HL-60/S4 (cell line): ENCODE results near the gene ERV3-1.
"Not testable (repeated sequence)": the region's sequence is repeated elsewhere in the genome, so short reads cannot be mapped to it uniquely, and the experiment has no call there.

Source experiments
- in situ Hi-C: fragments of 300-500 bp; cut with MboI; formaldehyde crosslinking; loops from 2 replicates; pipeline ENCODE4 v1.14.3; 2022; ENCODE audit warnings: low sequenced_read_pairs

Gene ERV3-1

DNA sequence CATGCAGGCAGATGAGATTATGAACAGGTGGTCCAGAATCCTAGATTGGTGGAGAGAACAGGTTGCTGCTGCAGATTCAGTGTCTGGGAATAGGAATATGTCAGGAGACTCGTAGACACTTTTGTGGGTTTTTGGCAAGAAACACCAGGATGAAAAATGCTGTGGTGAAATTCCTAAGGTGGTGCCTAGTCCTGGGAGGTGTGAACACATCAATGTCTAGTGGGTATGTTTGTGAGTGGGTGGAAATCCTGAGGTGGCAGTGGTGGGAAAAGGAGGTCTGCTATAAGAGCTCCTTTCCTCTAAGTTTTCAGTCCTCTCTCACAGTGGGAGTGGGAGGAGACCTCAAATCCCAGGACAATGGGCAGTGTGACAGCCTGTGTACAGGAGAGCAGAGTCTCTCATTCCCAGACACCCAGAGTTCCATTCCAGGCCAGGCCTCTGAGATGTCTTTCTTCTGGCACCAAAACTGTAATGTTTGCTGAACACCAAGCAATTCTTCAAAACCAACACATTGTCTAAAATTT, 5.1 kb downstream of the ERV3-1 start:
- in situ Hi-C loops = no loop called here

GRCh38 chr7:64999165-65000004, 7.1 kb downstream of the ERV3-1 start:
- in situ Hi-C loops = no loop called here

DNA sequence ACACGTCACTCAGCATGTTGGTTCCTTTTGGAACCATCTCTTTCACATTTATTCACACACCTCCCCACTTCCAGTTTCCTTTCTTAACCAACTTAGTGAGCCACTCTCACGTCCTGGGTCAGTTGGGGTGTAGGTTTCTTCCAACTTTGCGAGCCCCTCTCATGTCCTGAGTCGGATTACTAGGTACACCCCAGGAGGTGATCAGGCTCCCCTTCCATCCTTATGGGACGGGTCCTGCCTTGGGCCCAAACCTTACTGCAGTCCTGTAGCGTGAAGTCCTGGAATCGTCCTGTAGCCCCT, 7.7 kb downstream of the ERV3-1 start:
- in situ Hi-C loops = no loop called here

GRCh38 chr7:64997927-64998391, 8.5 kb downstream of the ERV3-1 start:
- in situ Hi-C loops = no loop called here

GRCh38 chr7:64997164-64997908, 9.2 kb downstream of the ERV3-1 start:
- in situ Hi-C loops = no loop called here

GRCh38 chr7:64996305-64996704, 10.2 kb downstream of the ERV3-1 start:
- in situ Hi-C loops = no loop called here

DNA sequence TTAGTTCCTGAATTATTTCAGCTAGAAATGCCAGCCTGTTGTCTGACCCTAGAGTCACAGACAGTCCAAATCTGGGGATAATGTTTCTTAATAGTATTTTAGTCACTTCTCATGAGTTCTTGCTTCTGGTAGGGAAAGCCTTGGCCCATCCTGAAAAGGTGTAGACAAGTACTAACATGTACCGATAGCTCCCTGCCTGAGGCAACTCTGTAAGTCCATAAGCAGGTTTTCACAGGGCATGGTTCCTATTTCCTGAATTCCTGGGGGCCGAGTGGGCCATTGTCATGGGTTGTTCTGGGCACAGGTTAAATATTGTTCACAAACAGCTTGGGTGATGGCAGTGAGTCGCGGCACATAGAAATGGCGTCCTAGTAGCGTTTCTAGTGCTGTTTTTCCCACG, 12.6 kb downstream of the ERV3-1 start:
- in situ Hi-C loops = no loop called here

DNA sequence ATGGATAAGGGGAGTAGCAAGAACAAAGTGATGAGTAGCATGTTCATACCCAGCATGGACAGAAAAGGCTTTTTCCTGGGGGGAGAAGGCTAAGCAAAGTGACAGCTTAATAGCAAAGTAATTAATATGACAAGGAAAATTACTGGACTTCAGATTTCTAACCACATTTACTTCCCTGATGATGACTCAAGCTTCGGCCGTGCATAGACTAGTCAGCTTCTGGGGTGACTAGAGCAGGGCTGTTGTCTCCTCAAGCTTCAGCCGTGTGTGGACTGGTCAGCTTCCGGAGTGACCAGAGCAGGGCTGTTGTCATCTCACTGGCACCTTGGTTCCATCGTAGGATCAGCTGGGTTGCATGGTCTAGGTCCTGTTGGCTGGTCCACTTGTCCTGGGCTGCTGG, 13.5 kb downstream of the ERV3-1 start:
- in situ Hi-C loops = no loop called here

DNA sequence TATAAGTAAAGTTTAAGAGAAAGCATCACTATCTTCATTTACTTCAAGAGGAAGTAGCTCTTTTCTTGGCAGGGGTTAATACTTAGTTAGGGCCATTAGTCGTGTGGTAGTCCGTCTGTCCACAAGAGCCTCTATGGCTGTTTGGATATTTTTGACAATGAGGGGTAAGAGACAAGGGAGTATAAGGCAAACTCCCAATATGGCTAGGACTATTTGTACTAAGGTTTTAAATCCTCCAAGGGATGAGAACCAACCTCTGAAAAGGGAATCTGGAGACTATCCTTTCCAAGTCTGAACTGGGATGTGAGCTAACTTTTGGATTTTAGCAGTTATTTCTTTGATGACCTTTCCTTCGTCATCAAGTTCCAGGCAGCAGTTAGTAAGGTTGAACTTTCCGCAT, 15.6 kb downstream of the ERV3-1 start, which contains the start of gene ZNF117:
Gene ZNF117, minus strand, starts transcription at position 101 of the 400 bp plus-strand sequence.
- in situ Hi-C loops = no loop called here

DNA sequence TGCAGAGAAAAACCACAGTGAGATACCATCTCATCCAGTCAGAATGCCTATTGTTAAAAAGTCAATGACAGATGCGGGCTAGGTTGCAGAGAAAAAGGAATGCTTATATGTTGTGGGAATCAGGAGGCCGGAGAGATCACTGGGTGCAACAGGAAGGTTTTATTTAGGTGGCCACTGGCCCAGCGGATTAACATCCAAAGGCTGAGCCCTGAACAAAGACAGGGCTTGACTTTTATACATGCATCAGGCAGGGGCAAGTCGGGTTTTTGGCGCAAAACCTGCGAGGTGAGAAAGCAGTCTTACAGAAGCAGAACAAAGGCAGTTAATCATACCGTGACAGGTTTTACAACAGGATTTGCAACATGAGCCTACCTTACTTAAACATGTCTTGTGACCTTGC, 16.3 kb downstream of the ERV3-1 start:
- in situ Hi-C loops = no loop called here

DNA sequence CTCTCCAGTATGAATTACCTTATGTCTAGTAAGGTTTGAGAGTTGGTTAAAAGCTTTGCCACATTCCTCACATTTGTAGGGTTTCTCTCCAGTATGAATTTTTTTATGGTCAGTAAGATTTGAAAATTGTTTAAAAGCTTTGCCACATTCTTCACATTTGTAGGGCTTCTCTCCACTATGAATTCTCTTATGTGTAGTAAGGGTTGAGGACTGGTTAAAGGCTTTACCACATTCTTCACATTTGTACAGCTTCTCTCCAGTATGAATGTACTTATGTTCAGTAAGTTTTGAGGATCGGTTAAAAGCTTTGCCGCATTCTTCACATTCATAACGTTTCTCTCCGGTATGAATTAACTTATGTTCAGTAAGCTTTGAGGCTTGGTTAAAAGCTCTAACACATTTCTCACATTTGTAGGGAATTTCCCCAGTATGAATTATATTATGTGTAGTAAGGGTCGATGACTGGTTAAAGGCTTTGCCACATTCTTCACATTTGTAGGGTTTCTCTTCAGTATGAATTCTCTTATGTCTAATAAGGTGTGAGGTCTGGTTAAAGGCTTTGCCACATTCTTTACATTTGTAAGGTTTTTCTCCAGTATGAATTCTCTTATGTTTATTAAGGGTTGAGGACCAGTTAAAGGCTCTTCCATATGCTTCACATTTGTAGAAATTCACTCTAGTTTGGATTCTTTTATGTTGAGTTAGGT, 27.8 kb downstream of the ERV3-1 start:
- in situ Hi-C loops = no loop called here

DNA sequence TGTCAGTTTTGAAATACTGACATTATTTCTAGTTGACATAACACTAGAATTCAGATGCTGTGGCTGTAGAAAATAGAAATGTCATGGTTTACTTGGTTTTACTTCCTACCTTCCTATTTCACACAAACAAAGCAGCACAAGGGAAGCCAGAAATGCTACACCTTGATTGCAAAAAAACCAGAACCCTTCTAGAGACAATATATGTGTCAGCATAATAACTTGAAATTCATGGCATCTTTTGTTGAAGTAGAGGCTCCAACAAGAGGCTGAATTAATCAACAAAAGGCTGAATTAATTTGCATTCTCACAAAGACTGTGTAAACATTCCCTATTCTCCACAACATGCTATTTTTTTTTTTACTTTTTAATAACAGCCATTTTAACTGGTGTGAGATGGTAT, 40.9 kb downstream of the ERV3-1 start:
- in situ Hi-C loops = no loop called here

GRCh38 chr7:64959072-64959747, 47.3 kb downstream of the ERV3-1 start:
- in situ Hi-C loops = no loop called here

GRCh38 chr7:64951250-64951848, 55.1 kb downstream of the ERV3-1 start:
- in situ Hi-C loops = no loop called here

DNA sequence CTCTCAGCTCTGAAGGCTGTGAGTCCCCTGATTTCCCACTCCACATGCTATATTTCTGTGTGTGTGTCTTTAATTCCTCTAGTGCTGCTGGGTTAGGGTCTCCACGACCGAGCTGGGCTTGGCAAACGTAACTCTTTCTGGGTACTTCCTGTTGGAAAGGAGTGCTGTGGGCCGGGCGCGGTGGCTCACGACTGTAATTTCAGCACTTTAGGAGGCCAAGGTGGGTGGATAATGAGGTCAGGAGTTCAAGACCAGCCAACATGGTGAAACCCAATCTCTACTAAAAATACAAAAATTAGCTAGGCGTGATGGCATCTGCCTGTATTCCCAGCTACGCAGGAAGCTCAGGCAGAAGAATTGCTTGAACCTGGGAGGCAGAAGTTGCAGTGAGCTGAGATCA, 55.8 kb downstream of the ERV3-1 start:
- in situ Hi-C loops = not testable (repeated sequence)

GRCh38 chr7:64948774-64949173, 57.7 kb downstream of the ERV3-1 start:
- in situ Hi-C loops = not testable (repeated sequence)

DNA sequence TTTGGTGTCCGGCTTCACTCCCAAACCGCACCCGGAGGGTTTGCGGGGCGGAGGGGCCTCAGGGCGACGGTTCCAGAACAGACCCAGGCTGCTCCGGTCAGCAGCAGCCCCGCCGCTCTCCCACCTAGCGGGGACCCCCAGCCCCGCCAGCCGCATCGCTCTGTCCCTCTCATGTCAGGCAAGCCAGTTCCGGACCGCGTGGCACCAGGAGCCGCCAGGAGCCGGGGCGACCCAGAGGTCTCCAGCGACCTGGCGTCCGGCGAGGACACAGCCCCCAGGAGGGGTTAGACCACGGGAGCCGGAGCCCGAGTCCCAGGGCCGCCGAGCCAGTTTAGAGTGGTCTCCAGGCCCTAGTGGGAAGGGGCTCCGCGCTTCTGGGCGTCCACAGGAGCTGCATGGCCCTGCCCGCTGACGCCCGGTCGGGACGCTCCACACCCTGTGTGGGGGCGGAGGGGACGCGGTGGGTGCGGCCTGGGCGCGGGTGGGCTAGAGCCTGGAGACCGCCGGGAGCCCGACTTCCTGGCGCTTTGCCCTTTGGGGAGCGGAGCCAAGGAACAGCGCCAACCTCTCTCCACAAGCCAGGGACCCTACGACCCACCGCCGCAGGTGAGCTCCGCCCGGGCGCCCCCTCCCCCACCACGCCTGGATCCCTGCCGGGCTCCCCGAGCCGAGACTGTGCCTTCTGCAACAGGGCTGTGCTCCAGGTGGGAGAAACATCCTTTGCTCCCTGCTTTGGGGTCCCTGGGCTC, 59.1 kb downstream of the ERV3-1 start:
- in situ Hi-C loops = no loop called here

DNA sequence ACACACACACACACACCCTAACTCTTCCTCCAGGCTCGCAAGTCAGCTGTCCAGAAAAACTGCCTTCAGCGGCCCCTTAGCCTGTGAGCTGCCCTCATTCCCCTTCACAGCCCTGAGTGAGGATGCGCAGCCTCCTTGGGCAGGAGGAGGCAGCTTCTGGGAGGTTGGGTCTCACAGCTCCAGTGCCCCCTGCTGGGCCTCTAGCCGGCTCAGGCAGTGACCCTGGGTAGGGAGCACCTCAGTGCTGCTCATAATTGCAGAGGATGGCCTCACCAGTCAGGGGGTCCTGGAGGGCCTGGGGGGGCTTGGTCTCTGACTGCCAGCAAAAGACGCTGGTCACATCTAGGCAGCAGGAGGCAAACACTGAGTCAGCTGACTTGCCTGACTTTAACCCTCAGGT, 59.7 kb downstream of the ERV3-1 start:
- in situ Hi-C loops = no loop called here

GRCh38 chr7:64945503-64946175, 60.8 kb downstream of the ERV3-1 start:
- in situ Hi-C loops = no loop called here
